ENCODE results near the gene LMX1B. TPM values are rescaled to one million over a fixed set of nuclear protein-coding genes. Genes with fewer than 3 reads are reported as not detected.

Gene LMX1B
- total and polyA plus RNA-seq, 2 of the 4 experiments (the other 2 are of a cell fraction): not detected

- TF ChIP-seq CHD1 (IDR thresholded peaks at IDR 0.05; ENCODE audit: low read depth, low read length): no peak
Measured at GRCh38 chr9:126667190-126668055, 53.7 kb downstream of the LMX1B start (continued).

GRCh38 chr9:126668058-126668457, 54.3 kb downstream of the LMX1B start:
- no peak overlapping the region for H4K5ac ChIP-seq (ENCODE audit: low read depth, low read length)
- no peak overlapping the region for H3K4me2 ChIP-seq (ENCODE audit: low read depth, low read length)
- WGBS, 2 experiments (ENCODE audit: extremely low coverage in 2 of 2, insufficient read length in 1 of 2): no CpG with 5 or more reads among the region's 3 CpGs
- H3K9ac ChIP-seq (ENCODE audit: low read depth, low read length): no peak overlapping the region
- no peak for DNase-seq
- no peak overlapping the region for H3K18ac ChIP-seq (ENCODE audit: low read depth, low read length)
- TF ChIP-seq CEBPB (IDR thresholded peaks at IDR 0.05; ENCODE audit: low read depth, low read length): no peak
- no peak for TF ChIP-seq CTCF (conservative IDR thresholded peaks at IDR 0.05; ENCODE audit: low read depth, low read length)
- no peak for TF ChIP-seq MAZ (IDR thresholded peaks at IDR 0.05; ENCODE audit: borderline replicate concordance, low read depth, low read length)
- TF ChIP-seq RFX5 (IDR thresholded peaks at IDR 0.05; ENCODE audit: low read depth, low read length): no peak
- H3K56ac ChIP-seq (ENCODE audit: extremely low read depth, insufficient read depth, low read length): no peak overlapping the region
- no peak overlapping the region for H4K8ac ChIP-seq (ENCODE audit: low read depth in 2 of 2, low read length in 2 of 2)
- no peak overlapping the region for H2BK120ac ChIP-seq (ENCODE audit: low read depth, low read length)
- in situ Hi-C loops (cut with MboI; ENCODE audit: low sequenced_read_pairs): no loop called here
- H2AK9ac ChIP-seq (replicated peaks; ENCODE audit: low read depth, low read length, poor library complexity): no peak overlapping the region
- H3K4ac ChIP-seq (ENCODE audit: low read depth, low read length): no peak overlapping the region
- H2BK20ac ChIP-seq (ENCODE audit: low read depth, low read length): no peak overlapping the region
- H3K4me1 ChIP-seq (ENCODE audit: control insufficient read depth, insufficient read depth, low read length): no peaks in the 10 kb centered on the region
- no peaks in the 10 kb centered on the region for H3K9me3 ChIP-seq (ENCODE audit: control insufficient read depth, insufficient read depth, low read length)
- no TSS peak for BruUV-seq (replicated peaks)
- H3K4me3 ChIP-seq (ENCODE audit: insufficient read depth, low read depth, low read length): no peak overlapping the region
- POLR2A ChIA-PET (ENCODE audit: unreplicated experiment): no interaction called here
- no peak overlapping the region for H3K14ac ChIP-seq (replicated peaks; ENCODE audit: low read depth, low read length)
- no peak overlapping the region for H2BK15ac ChIP-seq (ENCODE audit: low read depth, low read length)
- no peak overlapping the region for H3K23ac ChIP-seq (ENCODE audit: low read depth, low read length)
- dilution Hi-C loops (cut with HindIII; ENCODE audit: low sequenced_read_pairs, unreplicated experiment): no loop called here
- intact Hi-C loops (cut with micrococcal nuclease): no loop called here
- H3K36me3 ChIP-seq (ENCODE audit: control insufficient read depth, insufficient read depth, low read length): no peaks in the 10 kb centered on the region
- H3K79me1 ChIP-seq (ENCODE audit: low read depth in 1 of 2, low read length in 2 of 2): no peaks in the 10 kb centered on the region
- H2AK5ac ChIP-seq (ENCODE audit: low read depth, low read length): no peak overlapping the region
- H2AFZ ChIP-seq (replicated peaks; ENCODE audit: low read length, poor library complexity): no peak overlapping the region
- H4K20me1 ChIP-seq (ENCODE audit: insufficient read depth, low read length): no peaks in the 10 kb centered on the region
- H3K9me1 ChIP-seq (ENCODE audit: insufficient read depth, low read length): peaks cover 3% of the 10 kb centered on the region; the same call in 1 of the 2 replicates
- no peak overlapping the region for H2BK5ac ChIP-seq (ENCODE audit: low read depth, low read length, poor library complexity, severe bottlenecking)
- H3K27ac ChIP-seq (ENCODE audit: insufficient read depth, low read length): no peak overlapping the region
- no peak overlapping the region for H4K91ac ChIP-seq (ENCODE audit: insufficient read depth, low read depth, low read length)
- no peak for ATAC-seq (ENCODE audit: low read depth)
- CTCF ChIA-PET: no interaction called here
- H3K27me3 ChIP-seq (ENCODE audit: control insufficient read depth, insufficient read depth, low read length): peaks cover 75% of the 10 kb centered on the region

Measured in IMR-90 (cell line).